Fibroblast of skin of abdomen (primary cell): Measurements from ENCODE around the gene IMP4.
A peak's percentile ranks its signal among the peaks of the same experiment; 100 is the strongest.

Source experiments
- DNase-seq: peaks from one replicate; pipeline ENCODE4 v3.0.0-alpha.2; 2013

The IMP4 gene

GRCh38 chr2:130336877-130337734, 5.6 kb upstream of the IMP4 start:
- DNase-seq, result peak; percentile 76

GRCh38 chr2:130337735-130338325, 4.9 kb upstream of the IMP4 start:
- peak; percentile 25 for DNase-seq

GRCh38 chr2:130338793-130339345, 3.8 kb upstream of the IMP4 start:
- DNase-seq, result no peak

GRCh38 chr2:130339885-130340745, 2.6 kb upstream of the IMP4 start:
- no peak for DNase-seq

- DNase-seq, result no peak
These were observed 1.1 kb upstream of the IMP4 start for GRCh38 chr2:130341562-130342019.

- DNase-seq, result peak; percentile 94
These were observed 621 bp upstream of the IMP4 start for GRCh38 chr2:130342020-130342532.

GRCh38 chr2:130344578-130344977, 1.9 kb downstream of the IMP4 start:
- DNase-seq, result no peak

- DNase-seq, result no peak
These were observed 2.4 kb downstream of the IMP4 start for GRCh38 chr2:130345091-130345490.

GRCh38 chr2:130345611-130346010, 2.9 kb downstream of the IMP4 start:
- no peak for DNase-seq

GRCh38 chr2:130346041-130346740, 3.5 kb downstream of the IMP4 start:
- no peak for DNase-seq

- DNase-seq, result no peak
These were observed 4.0 kb downstream of the IMP4 start for GRCh38 chr2:130346741-130347066.

GRCh38 chr2:130347220-130347925, 4.7 kb downstream of the IMP4 start:
- DNase-seq, result no peak

- no peak for DNase-seq
These were observed 6.5 kb downstream of the IMP4 start for GRCh38 chr2:130349174-130349573.

- DNase-seq, result no peak
These were observed 9.0 kb downstream of the IMP4 start for GRCh38 chr2:130351711-130352110.

- no peak for DNase-seq
These were observed 9.5 kb downstream of the IMP4 start for GRCh38 chr2:130352237-130352636.

GRCh38 chr2:130353291-130354138, 10.8 kb downstream of the IMP4 start:
- DNase-seq, result no peak

- DNase-seq, result no peak
These were observed 11.4 kb downstream of the IMP4 start for GRCh38 chr2:130354139-130354428.

GRCh38 chr2:130355172-130355577, 12.5 kb downstream of the IMP4 start:
- no peak for DNase-seq

GRCh38 chr2:130355578-130356431, 13.1 kb downstream of the IMP4 start, which contains the start of gene PTPN18:
Gene PTPN18, plus strand, starts transcription at chr2:130356056. Its CDS starts 52 bp downstream, at chr2:130356108.
- DNase-seq, result peak; percentile 83
